VCaP (cell line): ENCODE measurements around the gene MYOF.

ENCODE experiments used
- H3K27ac ChIP-seq: fragments of 450-650 bp; 2 replicates; pipeline ENCODE4 v1.5.1; 2017
- TF ChIP-seq, protein P1 (sequence below): fragments of 450-650 bp; conservative IDR thresholded peaks from 2 replicates; pipeline ENCODE4 v1.5.1; 2017; ENCODE audit warnings: mild to moderate bottlenecking, moderate library complexity

Gene MYOF

DNA sequence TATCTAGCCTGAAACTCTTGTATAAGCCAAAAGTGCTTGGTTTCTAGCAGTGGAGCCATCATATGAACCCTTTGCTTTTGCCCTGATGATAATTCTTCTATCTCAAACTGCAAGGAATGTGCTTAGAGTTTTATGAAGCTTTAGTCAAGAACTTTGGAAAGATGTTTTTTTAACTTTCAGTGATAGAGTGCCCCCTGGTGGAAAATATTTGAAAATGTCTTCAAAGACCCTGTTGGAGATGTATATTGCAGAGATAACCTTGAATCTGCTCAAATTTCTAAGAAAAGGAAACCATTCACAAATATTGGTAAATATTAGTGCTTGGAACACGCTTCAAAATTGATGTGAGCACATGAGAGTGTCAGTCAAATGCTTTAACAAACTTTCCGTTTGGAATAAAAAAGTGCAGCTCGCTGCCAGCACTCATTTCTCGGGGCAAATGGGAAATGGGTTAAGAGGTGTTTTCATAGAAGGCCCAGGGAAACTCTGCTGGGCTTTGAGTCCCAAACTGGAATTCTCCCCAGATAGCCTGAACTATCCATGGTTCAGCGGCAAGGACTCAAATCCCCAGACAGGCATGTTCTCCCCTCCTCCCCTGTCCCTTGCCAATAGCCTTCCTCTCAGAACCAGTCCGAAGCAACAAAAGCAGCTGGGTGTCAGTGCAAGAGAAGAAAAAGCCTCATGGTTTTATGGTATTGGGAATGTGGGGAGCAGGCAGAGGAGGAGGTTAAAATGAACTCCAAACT lies 129.3 kb downstream of the MYOF start:
- H3K27ac ChIP-seq, result no peak overlapping the region
- TF ChIP-seq, protein P1, sequence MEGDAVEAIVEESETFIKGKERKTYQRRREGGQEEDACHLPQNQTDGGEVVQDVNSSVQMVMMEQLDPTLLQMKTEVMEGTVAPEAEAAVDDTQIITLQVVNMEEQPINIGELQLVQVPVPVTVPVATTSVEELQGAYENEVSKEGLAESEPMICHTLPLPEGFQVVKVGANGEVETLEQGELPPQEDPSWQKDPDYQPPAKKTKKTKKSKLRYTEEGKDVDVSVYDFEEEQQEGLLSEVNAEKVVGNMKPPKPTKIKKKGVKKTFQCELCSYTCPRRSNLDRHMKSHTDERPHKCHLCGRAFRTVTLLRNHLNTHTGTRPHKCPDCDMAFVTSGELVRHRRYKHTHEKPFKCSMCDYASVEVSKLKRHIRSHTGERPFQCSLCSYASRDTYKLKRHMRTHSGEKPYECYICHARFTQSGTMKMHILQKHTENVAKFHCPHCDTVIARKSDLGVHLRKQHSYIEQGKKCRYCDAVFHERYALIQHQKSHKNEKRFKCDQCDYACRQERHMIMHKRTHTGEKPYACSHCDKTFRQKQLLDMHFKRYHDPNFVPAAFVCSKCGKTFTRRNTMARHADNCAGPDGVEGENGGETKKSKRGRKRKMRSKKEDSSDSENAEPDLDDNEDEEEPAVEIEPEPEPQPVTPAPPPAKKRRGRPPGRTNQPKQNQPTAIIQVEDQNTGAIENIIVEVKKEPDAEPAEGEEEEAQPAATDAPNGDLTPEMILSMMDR, result peak; percentile 75

DNA sequence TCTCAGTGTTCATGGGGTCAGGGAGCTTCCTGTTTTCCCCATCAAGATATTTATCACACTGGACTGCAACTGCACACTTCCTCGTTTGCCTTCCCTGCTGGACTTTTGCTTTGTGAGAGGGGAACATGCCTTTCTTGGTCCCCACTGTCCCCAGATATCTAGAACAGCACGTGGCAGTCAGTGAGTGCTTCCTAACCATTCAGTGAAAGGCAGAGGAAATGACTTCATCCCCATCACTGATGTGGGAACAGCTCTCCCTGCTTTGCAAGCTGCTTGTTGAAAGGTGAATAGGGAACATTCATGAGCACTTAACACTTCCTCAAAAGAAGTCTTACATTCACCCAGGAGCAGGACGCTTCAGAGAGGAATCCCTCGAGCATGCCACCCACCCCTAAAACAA lies 135.4 kb downstream of the MYOF start:
- H3K27ac ChIP-seq, result peak overlapping the region; percentile 19; the same call in 1 of the 2 replicates
- TF ChIP-seq, protein P1, result no peak

DNA sequence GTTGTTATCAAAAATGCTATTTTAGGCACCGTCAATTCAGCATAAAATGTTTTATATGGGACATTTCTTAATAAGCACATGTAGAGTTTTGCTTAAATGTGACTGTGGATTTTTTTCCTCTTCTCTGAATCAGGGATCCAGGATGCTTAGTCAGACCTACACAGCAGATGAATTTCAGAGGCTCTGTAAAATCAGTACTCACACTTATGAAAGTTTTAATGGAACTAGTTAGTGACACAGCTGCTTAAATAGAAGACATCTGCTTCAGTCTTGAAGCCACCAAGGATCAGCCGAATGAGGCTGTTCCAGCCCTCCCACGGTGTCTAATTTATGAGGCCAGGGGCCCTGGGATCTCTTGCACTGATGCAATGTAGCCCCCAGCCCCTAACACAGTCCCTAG lies 136.0 kb downstream of the MYOF start:
- TF ChIP-seq, protein P1, result no peak
- H3K27ac ChIP-seq, result 0 out of 2 replicates have a peak overlapping the region, but pooled peaks have one; percentile 19

DNA sequence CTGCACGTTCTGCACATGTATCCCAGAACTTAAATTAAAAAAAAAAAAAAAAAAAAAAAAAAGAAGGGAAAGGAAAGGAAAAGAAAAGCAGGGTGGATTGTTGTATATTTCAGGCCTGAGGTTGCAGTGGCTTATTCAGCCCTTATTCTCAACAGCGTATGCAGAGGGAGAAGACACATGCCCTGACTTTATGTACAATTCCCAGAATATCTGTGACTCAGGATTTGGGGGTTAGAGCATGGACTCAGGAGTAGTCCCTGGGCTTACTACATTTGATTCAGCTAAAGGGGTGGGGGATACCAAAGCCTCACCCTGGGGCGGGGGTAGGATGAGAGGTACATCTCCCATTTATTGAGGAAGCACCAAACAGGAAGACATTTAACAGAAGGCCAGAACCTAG lies 137.4 kb downstream of the MYOF start:
- no peak overlapping the region for H3K27ac ChIP-seq
- TF ChIP-seq, protein P1, result no peak

DNA sequence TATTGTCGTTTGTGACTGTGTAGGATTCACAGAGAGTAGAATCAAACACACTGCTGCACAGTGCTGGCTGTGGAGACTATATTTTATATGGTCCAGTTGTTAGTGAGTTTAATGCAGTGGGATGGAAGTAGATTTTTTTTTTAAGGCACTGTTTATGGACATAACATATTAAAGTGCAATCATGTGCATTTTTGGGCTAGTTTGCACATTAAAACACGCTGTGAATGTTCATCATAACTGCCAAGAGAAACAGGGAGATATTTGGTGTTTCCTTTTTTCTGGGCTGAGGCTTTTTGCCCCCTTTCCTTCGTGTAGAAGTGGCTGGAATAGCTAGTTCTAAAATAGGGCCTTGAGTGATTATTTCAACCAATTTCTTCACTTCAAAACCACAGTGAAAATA lies 139.2 kb downstream of the MYOF start:
- TF ChIP-seq, protein P1, result no peak
- H3K27ac ChIP-seq, result no peak overlapping the region

DNA sequence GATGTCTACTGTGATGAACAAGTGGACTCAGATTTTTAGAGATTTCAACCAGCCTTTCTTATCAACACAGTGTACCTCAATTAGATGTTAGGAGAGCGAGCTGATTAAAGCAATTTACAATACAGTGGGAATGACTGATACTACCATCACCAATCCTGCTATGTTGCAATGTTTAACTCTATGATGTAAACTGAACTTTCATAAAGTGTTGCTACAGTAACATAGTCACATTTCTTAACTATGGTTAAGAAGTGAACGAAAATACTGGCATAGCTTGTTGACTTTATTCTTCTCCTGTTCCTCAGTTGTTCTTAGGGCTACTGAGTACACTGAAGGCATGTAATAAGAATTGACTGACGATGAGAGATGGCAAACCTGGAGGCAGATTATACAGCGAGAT lies 139.8 kb downstream of the MYOF start:
- H3K27ac ChIP-seq, result no peak overlapping the region
- TF ChIP-seq, protein P1, result no peak

DNA sequence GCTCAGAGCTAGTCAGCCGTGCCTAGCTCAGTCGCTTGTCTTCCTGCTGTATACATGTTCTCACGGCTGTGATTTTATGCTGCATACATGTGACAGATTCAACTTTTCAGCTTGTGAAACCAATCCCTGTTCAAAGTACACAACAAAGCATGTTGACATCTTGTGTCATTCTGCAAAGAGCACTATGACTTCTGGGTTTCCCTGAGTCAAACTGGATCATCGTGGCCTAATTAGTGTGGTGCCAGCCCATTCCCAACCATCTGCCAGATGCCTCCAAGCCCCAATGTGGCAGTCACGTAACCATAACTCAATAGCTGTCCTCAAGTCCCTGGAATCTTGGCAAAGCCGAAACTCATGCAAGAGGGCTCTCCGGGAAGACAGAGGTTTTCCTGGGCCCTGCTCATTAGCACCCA lies 144.8 kb downstream of the MYOF start:
- TF ChIP-seq, protein P1, result no peak
- no peak overlapping the region for H3K27ac ChIP-seq
